ENCODE measurements around the gene BIRC3. TPM values are rescaled to one million over a fixed set of nuclear protein-coding genes. Genes with fewer than 3 reads are reported as not detected.
"Not testable (repeated sequence)": the region's sequence is repeated elsewhere in the genome, so short reads cannot be mapped to it uniquely, and the experiment has no call there.

The BIRC3 gene
- total RNA-seq, 3 donors from 2014 or later = 2.6 to 30.0 (median 10.8) TPM

DNA sequence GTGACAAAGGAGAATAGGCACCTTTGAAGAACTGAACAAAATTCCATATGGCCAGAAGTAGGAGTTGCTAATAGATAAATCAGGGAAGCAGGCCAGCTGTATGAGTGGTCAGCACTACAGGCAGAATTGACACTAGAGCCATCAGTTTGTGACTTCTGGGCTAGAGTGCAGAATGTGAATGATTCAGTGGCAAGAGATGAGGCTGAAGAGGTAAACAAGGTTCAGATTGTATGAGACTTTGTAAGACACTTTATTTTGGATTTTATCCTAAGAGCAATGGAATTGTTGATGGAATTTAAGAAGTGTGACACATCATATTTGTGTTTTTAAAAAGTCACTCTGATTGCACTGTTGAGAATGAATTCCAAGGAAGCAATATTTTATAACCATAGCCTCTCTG lies 12.9 kb downstream of the BIRC3 start:
- no peaks in the 10 kb centered on the region for H3K36me3 ChIP-seq
- no peak overlapping the region for H3K27ac ChIP-seq

DNA sequence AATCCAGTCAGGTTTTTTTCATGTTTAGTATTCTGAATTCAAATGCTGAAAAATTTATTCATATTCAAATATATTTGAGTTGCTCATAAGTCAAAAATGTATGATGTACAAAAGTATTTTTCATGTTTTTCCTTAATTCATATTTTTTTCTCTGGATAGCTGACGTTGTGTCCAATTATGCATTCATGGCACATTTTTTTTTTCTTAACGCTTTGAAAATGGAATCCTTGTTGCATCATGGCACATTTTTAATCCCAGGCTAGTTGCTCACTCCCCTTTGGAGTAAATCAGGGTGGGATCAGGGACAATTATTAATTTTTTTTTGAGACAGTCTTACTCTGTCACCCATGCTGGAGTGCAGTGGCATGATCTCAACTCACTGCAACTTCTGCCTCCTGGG lies 14.1 kb downstream of the BIRC3 start:
- H3K4me3 ChIP-seq = no peak overlapping the region
- no peaks in the 10 kb centered on the region for H3K27me3 ChIP-seq
- no peaks in the 10 kb centered on the region for H3K36me3 ChIP-seq
- no peak overlapping the region for H3K27ac ChIP-seq
- no peaks in the 10 kb centered on the region for H3K9me3 ChIP-seq
- DNase-seq (ENCODE audit: low spot score in 2 of 2) = no peak
- TF ChIP-seq POLR2AphosphoS5 (IDR thresholded peaks at IDR 0.05) (no peak), CTCF (IDR thresholded peaks at IDR 0.05) (no peak), POLR2A (IDR thresholded peaks at IDR 0.05) (no peak)
- intact Hi-C loops (cut with DNase I; ENCODE audit: low total_unique reads) = no loop called here
- H3K4me1 ChIP-seq = no peaks in the 10 kb centered on the region

More for the DNA sequence above, 12.9 kb downstream of the BIRC3 start:
- intact Hi-C loops (cut with DNase I; ENCODE audit: low total_unique reads) = no loop called here
- no peaks in the 10 kb centered on the region for H3K27me3 ChIP-seq
- DNase-seq (ENCODE audit: low spot score in 2 of 2) = no peak
- H3K9me3 ChIP-seq = no peaks in the 10 kb centered on the region
- H3K4me1 ChIP-seq = no peaks in the 10 kb centered on the region
- no peak for TF ChIP-seq CTCF (IDR thresholded peaks at IDR 0.05)
- no peak for TF ChIP-seq POLR2AphosphoS5 (IDR thresholded peaks at IDR 0.05)
- TF ChIP-seq POLR2A (IDR thresholded peaks at IDR 0.05) = no peak
- H3K4me3 ChIP-seq = no peak overlapping the region

DNA sequence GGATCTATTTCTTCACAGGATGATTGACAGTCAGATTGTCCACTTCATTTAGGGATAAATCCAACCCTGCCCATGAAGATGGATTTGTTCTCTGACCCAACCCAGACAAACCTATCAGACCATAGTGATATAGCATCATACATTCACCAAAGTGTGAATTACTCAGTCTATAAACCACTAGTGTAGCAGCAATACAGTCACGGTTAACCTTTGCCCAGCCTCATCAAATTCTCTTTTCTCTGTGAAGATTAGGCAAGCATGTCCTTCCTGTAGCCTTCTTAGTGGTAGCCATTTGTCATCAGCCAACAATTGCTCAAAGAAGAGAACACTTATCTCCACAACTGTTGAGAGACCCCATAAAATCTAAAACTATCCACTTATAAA lies 15.3 kb downstream of the BIRC3 start:
- Histone ChIP-seq H3K27me3 (no peaks in the 10 kb centered on the region), H3K4me1 (no peaks in the 10 kb centered on the region), H3K9me3 (no peaks in the 10 kb centered on the region), H3K4me3 (no peak overlapping the region), H3K36me3 (no peaks in the 10 kb centered on the region), H3K27ac (no peak overlapping the region)
- no peak for TF ChIP-seq CTCF (IDR thresholded peaks at IDR 0.05)
- no peak for TF ChIP-seq POLR2A (IDR thresholded peaks at IDR 0.05)
- TF ChIP-seq POLR2AphosphoS5 (IDR thresholded peaks at IDR 0.05) = no peak
- no peak for DNase-seq (ENCODE audit: low spot score in 2 of 2)
- intact Hi-C loops (cut with DNase I; ENCODE audit: low total_unique reads) = no loop called here

GRCh38 chr11:102338479-102339010 lies 21.3 kb downstream of the BIRC3 start:
- no peaks in the 10 kb centered on the region for H3K36me3 ChIP-seq
- H3K27ac ChIP-seq = no peak overlapping the region
- intact Hi-C loops (cut with DNase I; ENCODE audit: low total_unique reads) = no loop called here
- TF ChIP-seq POLR2A (IDR thresholded peaks at IDR 0.05) = no peak
- no peak for TF ChIP-seq CTCF (IDR thresholded peaks at IDR 0.05)
- no peak for TF ChIP-seq POLR2AphosphoS5 (IDR thresholded peaks at IDR 0.05)
- DNase-seq (ENCODE audit: low spot score in 2 of 2) = no peak
- H3K4me3 ChIP-seq = no peak overlapping the region
- no peaks in the 10 kb centered on the region for H3K4me1 ChIP-seq
- H3K9me3 ChIP-seq = no peaks in the 10 kb centered on the region
- H3K27me3 ChIP-seq = no peaks in the 10 kb centered on the region

- DNase-seq (ENCODE audit: low spot score in 2 of 2); H3K27me3 ChIP-seq; intact Hi-C loops (cut with DNase I; ENCODE audit: low total_unique reads); H3K4me1 ChIP-seq; H3K36me3 ChIP-seq; H3K9me3 ChIP-seq; H3K27ac ChIP-seq; H3K4me3 ChIP-seq: not testable (repeated sequence)
Measured at GRCh38 chr11:102341311-102341710, 24.0 kb downstream of the BIRC3 start.

GRCh38 chr11:102341844-102342318 lies 24.6 kb downstream of the BIRC3 start:
- no peaks in the 10 kb centered on the region for H3K9me3 ChIP-seq
- TF ChIP-seq CTCF (IDR thresholded peaks at IDR 0.05) = peak; percentile 71 to 76 (median 74)
- no peak for TF ChIP-seq POLR2A (IDR thresholded peaks at IDR 0.05)
- TF ChIP-seq POLR2AphosphoS5 (IDR thresholded peaks at IDR 0.05) = no peak
- no peaks in the 10 kb centered on the region for H3K27me3 ChIP-seq
- H3K4me3 ChIP-seq = no peak overlapping the region
- intact Hi-C loops (cut with DNase I; ENCODE audit: low total_unique reads) = no loop called here
- DNase-seq (ENCODE audit: low spot score in 2 of 2) = peak; percentile 60 to 68
- H3K36me3 ChIP-seq = no peaks in the 10 kb centered on the region
- H3K27ac ChIP-seq = no peak overlapping the region
- H3K4me1 ChIP-seq = no peaks in the 10 kb centered on the region

Measured in breast epithelium (tissue), 4 donors.